Activated T-helper 1 cell treated with Interleukin-2 at 50 U/mL for 16 hours (primary cell): ENCODE data around the gene KCTD6.

ENCODE experiments used
- DNase-seq: peaks from one replicate; pipeline ENCODE4 v3.0.0-alpha.2; 2020; ENCODE audit warnings: low read depth

KCTD6 gene

DNA sequence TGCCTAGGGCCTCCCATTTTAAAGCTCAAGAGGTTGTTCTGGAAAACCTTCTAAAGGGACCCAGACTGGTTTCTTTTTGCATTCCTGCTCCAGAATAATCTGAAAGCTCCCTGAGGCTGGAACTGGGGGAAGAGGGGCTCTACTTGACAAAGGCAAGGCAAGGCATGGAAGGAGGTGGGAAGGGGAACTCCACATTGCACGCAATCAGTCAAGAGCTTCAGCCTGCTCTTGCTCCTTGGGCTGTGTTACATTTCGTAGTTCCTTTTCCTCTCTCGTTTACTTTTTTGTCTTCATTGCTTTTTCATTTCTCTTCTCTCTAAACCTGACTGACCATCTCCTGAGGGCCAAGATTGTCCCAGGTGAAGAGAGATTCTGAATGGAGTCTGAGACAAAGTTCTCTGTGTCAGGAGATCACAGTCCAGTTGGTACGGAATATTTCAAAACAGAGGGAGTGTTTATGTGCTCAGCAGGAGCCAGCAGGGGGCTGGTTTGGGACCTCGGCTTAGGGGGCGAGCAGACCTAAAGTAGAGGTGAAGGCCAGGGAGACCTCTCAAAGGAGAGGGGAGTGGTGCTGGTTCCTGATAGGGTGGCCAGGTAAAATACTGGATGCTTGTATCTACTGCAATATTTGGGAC lies 6.0 kb upstream of the KCTD6 start:
- no peak for DNase-seq

DNA sequence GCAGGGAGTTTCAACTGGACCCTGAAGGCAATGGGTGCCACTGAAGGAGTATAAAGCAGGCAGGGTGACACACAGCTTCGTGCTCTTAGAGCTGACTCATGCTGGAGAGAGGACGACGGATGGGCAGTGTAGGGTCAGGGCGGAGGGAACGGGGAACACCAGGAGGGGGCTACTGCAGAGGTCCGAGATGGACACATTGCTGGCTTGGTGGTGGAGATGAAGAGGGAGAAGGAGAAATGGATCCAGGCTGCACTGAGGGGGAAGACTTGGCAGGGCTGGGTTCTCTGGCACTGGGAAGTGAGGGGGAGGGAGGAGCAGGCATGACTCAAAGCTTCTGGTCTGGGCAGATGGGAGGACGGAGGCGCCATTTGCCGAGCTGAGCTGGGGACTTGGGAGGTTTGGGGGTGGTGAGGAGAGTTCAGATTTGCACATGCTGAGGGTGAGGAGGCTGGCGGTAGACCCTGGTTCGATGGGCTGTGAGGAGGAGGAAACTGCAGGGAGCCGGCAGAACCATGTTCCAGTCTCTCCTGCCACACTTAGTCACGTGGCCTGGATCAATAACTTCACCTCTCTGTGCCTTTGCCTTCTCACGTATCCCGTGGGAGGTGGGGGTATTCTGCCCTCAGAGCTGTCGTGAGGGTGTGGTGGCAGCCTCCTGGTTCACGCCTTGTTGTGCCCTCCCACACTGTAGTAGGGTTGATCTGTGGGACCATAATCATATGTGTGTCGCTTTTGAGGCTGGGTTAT lies 4.6 kb upstream of the KCTD6 start:
- no peak for DNase-seq

DNA sequence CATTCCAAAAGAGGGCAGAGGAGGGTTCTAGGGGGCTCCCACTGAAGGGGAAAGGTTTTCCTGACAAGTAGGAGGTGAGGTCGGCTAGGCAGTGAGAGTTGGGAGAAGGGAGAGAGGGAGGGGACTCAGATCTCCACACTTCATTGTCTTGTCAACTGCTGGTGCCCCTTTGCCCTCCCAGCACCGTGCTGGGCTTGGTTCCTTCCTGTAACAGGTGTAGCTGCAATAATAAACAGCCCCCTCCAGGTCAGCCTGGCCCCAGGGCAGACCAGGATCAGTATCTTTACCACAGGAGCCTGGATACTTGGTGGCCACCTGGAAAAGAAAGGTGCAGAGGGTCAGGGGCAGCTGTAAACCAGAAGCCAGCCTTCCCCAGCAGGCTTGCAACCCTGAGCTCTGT lies 2.9 kb upstream of the KCTD6 start:
- no peak for DNase-seq

DNA sequence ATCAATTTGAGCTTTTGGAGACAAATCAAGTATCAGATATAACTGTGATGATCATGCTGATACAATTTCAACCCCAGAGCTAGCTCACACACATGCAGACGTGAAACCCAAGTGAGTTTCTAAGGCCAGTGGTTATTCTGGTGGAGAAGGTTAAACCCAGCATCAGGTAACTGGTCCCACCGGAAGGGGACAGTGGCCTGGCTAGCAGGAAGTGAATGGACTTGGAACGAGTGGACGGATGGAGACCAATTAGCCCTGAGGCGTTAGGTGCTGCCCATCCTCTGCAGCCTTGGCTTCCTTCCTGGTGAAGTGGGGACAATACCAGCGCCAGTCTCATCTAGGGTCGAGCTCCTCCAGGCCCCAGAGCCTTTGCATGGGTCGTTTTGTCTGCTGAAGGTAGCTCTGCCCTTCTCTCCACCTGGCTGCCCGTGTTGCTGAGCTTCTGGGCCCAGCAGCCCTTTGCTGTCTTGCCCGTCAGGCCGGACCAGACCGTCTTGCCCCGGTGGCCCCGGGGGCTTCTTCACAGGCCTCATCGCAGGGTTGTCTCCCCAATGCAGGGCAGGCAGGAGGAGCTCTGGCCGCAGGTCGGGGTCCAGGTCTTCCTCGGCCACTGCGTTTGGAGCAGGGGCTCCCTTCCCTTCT lies 915 bp upstream of the KCTD6 start:
- no peak for DNase-seq

DNA sequence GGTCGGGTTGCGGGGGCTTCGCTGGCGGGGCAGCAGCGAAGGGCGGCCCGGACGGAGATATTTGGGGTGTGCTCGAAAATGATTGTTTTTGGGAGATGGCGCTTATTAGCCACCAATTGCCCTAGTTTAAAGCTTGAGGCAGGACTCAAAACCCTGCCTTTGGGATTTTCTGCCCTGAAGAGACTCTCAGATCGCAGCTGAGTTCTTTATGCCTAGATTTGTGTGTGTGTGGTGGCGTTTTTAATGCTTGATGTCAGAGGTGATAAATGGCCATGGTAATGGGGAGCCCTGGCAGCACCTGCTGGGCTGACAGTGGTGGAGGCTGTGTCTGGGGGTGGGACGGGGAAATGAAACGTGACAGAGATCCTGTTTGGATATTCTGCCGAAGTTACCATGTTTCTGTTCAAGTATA lies 604 bp downstream of the KCTD6 start:
- no peak for DNase-seq

DNA sequence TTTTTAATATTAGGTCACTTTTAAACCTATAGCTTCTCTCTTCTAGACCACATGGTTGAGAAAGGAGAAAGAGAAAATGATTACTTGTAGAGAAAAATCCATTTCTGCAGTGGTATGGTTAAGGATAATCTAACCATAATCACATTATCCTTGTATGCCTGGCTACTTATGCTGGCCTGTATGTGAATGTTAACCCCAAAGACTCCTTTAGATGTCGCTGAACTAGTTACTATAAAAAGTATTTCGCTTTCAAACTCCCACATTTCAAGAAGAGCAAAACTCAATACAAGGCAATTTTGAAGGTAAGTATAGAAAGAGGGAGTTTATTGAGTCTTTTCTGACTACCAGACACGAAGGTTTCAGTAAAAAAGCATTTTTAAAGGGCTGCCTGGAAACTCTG lies 2.2 kb downstream of the KCTD6 start:
- no peak for DNase-seq

DNA sequence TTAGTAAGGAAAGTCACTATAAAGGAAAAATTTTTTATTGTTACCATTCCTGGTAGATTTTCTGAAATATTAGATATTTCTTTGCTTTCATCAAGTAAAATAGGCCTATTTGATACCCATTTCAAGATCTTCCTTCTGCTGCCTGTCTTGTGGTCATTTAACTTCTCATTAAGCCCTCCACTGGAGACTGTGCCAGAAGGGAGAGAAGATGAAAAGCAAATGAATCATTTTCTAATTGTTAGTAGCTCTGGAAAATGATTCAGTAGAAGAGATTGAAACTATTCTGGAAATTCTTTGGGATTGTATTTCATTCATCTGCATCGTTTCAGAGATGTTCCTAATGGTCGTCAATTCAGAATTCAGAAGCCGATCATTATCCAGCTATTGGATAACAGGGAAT lies 3.2 kb downstream of the KCTD6 start:
- DNase-seq: no peak

DNA sequence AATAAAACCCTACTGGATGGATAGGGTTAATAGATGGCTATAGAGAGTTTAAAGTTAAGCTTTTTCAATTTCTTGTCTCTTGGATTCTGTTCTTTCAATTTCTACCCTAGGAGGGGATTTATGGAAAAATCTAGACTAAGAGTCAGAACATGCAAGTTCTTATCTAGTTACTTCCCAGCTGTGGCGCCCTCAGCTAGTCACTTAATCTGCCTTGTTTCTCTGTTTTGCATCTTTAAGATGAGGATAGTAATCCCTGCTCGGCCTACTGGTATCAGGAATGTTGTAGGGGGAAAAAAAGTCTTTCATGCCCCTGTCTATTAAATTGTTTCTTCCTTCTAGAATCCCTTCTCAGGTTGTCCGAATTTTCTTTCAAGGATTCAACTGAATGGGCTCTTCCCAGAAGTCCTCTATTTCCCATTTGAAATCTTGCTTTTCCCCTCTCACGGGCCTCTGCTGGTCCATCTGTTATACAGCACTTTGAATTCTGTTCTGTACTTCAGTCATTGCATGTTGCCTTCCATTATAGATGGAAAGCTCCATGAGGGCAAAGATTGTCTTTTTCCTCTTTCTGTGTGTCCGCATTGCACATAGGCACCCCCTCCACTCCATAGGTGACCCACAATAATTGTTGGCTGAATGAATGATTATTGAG lies 4.4 kb downstream of the KCTD6 start:
- no peak for DNase-seq

DNA sequence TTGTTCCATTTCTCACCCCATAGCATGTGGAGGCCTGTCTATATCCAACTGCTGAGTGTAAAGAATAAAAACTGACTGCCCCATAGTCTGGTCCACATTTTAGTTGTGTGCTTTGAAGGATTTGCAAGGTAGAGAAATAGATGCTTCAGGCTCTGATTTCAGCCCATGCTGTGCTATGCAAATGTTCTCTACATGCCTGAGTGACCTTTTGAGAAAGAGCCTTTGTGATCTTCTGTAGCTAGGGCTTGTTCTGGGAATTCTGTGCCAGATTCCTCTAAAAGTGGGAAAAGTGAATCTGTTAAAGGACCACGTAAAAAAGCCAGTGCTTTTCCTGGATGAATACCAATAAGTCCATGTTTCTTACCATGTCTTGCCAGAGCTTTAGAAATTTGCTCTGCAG lies 5.2 kb downstream of the KCTD6 start:
- DNase-seq: no peak

DNA sequence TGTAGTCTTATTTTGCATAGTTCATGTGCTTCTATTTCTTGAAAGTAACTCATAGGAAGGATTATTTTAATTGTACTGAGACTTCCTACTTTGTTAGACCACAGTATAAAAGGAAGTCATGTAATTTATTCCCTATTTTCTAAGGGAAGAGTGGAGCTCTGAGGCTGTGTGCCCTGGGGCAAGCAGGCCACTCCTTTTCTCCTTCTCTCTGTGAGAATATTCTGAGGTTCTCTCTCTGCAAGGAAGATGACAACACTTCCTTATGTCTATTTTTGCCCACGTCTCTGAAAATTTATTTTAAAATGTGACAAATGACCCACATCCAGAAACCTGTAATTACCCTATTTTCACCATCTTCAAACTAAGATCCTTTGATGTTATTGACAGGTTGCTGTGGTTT lies 11.0 kb downstream of the KCTD6 start:
- no peak for DNase-seq

DNA sequence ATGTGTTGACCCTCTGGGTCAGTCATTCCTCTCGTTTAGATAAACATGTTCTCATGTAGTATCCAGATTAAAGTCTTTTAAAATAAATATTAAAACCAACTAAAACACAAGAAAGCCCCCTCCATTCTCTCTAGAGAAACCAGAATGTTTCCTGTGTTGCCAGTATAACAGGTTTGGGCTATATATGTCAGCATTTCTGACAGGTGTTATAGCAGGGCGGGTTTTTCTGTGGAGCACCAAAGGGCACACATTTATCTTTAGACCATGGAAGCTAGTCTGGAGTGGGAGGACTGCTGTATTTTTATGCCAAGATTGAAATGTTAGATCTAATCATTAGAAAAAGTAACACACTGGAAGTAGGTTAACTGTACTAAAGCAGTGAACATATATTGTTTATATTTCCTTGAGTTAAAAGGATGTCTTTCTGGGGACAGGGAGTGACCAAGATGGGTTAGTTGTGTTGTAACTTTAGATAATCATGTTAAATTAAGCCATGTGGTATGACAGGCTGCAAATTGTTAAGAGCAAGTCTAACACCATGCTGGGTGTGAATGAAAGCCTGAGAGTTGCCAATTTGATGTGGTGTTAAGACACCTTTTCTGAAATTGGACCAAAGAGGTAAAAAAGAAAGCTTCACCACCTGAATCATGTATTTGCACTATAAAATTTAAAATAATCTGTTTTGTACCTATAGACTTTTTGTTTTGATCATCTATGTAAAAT lies 15.6 kb downstream of the KCTD6 start:
- DNase-seq: no peak

DNA sequence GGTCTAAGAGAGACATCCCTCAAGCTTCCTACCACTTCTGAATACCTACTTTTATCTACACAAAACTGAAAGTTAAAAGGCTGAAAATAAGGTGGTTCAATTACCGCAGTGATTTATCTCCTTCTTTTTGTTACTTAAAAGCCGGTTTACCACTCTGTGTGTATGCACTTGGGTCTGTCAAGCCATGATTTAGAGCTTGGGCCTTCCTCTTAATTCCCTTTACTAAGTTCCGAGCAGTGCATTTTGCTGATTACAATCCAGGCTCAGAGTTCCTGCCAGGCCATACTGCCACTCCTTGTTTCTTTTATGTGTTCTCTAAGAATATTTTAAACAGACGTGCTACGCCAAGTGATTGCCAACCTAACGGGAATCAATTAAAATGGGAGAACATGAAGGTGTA lies 16.5 kb downstream of the KCTD6 start:
- no peak for DNase-seq

DNA sequence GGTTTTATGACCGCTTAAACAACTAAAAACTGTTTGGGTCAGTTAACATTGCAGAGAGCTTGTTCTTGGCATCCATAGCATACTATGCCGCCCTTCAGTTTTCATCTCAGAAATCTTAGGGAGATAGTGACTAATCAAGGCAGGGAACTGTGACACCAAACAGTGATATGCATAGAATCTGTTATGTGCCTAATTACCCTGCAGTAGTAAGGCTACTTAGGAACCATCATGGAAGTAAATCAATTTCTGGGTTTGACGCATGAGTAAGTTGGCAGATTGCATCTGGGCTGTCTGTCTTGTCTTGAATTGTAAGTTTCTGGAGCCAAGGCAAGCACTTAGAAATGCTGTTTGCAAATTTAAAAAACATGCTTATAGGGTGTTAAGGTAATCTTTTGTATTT lies 22.5 kb downstream of the KCTD6 start:
- no peak for DNase-seq

DNA sequence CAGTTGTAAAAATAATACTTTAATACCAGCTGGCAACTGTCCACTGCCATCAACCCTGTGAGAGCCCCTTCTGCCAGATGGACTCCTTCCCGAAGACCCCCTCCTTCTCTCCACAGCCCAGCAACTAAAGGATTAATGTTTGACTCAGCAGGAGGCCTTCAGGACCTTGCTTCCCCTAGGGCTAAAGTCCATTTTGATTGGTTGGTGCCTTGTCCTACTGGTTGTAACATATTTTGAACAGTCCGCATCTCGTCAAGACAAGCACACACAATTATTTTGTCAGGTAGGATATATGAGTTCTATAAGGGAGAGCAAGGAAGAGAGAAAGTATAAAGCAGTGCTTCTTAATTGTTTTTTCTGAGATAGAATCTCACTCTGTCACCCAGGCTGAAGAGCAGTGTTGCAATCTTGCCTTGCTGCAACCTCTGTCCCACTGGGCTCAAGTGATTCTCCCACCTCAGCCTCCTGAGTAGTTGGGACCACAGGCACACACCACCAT lies 26.4 kb downstream of the KCTD6 start:
- no peak for DNase-seq

DNA sequence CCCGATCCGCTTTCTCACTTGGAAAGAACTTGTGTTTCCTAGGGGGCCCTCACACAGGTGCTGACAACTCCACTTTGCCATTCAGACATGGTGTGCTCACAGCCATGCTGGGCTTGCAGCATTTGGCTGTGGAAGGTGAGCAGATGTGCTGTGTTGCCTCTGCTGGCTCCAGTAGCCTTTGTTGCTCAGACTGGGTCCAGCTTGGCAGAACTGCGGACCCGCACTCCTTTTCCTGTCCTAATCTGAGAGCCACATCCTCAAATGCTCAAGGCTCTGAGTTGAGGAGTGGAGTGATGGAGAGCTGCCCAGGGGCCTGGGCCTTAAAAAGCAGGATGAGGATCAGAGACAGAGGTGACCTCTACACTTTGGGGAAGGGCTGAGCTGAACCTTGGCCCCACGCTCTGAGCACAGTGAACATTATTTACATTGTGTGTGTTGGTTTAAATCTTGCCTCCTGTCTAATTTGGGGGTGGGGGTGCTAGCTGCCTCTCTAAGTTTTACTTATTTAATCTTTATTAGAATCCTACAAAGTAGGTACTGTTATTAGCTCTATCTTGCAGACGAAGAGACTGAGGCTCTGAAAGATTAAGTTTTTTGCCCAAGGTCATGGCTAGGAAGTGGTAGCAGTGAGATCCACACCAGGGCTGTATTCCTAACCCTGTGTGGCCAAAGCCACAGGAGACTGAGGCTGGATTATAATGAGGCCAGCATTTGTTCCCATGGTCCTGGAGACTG lies 27.9 kb downstream of the KCTD6 start:
- no peak for DNase-seq

DNA sequence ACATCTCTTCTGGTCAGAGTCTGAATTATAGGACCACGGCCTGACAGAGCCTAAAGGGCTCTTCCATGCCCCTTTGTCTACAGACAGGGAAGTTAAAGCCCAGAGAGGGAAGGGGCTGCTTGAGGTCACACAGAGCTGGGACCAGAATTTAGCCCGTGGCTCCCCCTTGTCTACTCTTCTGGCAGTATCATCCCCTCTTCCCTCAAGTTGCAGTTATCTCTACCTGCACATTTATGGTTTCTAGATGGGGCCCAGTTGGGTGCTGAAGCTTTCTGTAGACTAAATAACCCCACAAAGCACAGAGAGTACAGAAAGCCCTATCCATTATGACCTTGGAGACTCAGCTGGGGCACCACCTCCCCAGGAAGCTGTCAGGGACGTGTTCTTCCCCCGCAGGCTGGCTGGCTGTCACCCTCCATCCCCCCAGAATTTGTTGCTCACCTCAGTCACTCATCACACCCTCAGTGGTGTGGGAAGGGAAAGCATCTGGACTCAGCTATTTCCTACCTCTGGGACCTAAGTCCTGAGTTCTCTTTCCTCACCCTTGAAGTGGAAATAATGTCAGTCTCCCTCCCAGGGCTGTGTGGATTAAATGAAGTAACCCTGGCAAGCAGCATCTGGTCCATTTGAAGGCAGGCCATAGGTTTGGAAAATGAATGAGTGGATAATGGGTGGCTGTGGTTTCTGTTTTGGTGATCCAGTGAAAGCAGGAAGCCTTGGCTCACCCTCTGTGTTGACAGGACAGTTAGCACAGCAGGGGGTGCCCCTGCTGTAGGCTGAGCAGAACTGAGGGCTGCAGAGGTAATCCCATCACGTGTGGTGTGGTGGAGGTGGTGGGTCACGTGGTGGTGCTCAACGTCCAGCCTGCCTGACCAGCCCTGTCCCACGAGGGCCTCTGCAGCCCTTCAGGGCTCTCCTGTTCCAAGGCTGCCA lies 28.8 kb downstream of the KCTD6 start:
- no peak for DNase-seq

DNA sequence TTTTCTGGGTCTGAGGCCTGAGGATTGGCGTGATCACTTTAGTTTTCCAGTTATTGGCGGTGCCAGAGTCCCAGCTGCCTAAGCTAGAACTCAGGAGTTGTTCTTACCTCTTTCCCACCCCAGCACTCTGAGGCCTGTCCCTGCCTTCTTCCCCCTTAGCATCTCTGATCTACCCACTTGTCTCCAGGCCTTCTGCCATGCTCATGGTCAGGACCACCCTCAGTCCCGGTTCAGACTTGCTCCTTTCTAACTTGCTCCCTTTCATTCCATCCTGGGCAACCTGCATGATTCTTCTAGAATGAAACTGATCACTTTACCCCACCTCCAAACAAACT lies 29.4 kb downstream of the KCTD6 start:
- no peak for DNase-seq

DNA sequence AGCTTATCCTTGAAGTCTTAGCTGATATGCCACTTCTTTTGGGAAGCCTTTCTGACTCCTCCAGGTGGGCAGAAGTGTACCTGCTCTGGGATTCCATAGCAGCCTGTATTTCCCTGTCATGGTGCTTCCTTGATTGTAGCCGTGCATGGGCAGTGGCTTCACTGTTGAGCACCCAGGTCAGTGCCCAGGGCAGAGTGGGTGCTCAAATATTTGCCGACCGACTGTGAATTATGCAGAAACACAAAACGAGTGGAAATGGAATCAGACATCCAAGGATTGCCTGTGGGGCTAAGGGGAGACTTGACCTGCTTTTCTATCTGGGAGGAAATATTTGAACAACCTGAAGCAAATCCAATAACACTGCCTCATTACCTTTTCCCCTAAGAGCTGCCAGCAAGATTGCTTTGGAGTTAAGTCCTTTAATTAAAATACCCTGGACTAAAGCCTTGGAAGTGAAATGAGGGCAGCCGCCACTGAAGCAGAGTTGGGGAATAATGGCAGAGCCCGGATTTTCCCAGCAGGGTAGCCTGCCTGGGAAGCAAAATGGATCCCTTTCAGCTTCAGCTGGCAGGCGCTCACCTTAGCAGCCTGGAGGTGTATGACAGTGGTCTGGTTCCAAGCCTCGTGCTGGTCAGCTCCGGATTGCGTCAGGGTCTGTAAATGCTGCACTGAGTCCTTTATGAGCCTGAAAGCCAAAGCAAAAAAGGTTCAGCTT lies 30.2 kb downstream of the KCTD6 start:
- no peak for DNase-seq

DNA sequence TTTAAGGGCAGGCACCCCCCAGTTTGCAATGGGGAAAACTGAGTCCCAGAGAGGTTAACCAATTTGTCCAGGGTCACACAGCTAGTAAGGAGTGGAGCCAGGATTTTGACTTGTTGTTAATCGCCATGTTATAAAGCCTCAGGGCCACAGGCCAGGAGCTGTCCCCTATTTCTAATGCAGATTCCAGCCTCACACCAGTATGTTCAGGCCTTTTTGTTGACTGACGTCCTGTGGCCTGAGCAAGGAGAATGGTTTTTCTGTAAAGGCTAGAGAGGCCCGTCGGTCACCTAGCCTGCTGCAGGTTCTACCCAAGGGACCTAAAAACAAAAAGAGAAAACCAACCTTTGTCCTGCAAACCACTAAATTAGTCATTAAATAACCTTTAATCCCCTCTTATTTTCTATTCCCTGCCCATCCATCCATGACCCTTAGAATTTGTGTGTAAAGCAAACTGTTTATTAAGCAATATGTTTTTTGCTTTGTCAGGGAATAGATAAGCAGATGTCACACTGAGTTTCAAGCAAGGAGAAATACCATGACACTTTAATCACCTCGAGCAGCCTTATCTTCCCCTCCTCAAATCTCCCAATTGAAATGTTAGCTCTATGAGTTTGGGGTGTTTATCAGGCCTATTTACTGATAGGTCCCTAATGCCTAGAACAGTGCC lies 31.0 kb downstream of the KCTD6 start:
- DNase-seq: no peak
